Activated CD4-positive, alpha-beta T cell treated with anti-CD3 and anti-CD28 coated beads for 1 hour (primary cell): ENCODE results near the gene FBXW11.
"Not testable (repeated sequence)": the region's sequence is repeated elsewhere in the genome, so short reads cannot be mapped to it uniquely, and the experiment has no call there.

Experiments used
- DNase-seq: peaks from one replicate; pipeline ENCODE4 v3.0.0-alpha.2; 2020

Gene FBXW11

GRCh38 chr5:172006321-172007174 lies at the start of gene FBXW11:
TSS of gene FBXW11 (minus strand) at chr5:172006638. CDS start at chr5:172006502, 136 bp downstream.
- peak; percentile 92 for DNase-seq

- DNase-seq = no peak
Measured at GRCh38 chr5:172055996-172056395, 49.6 kb upstream of the FBXW11 start.

GRCh38 chr5:172055421-172055820 lies 49.0 kb upstream of the FBXW11 start:
- DNase-seq = no peak

GRCh38 chr5:172054611-172055153 lies 48.2 kb upstream of the FBXW11 start:
- DNase-seq = no peak

GRCh38 chr5:172052450-172053236 lies 46.2 kb upstream of the FBXW11 start:
- no peak for DNase-seq

GRCh38 chr5:172051643-172052339 lies 45.4 kb upstream of the FBXW11 start:
- DNase-seq = no peak

GRCh38 chr5:172050080-172050479 lies 43.6 kb upstream of the FBXW11 start:
- no peak for DNase-seq

- DNase-seq = no peak
Measured at GRCh38 chr5:172049226-172049796, 42.9 kb upstream of the FBXW11 start.

GRCh38 chr5:172048539-172049101 lies 42.2 kb upstream of the FBXW11 start:
- DNase-seq = no peak

- DNase-seq = no peak
Measured at GRCh38 chr5:172048170-172048422, 41.7 kb upstream of the FBXW11 start.

GRCh38 chr5:172046593-172046992 lies 40.2 kb upstream of the FBXW11 start:
- no peak for DNase-seq

- no peak for DNase-seq
Measured at GRCh38 chr5:172045315-172045632, 38.8 kb upstream of the FBXW11 start.

GRCh38 chr5:172044631-172045314 lies 38.3 kb upstream of the FBXW11 start:
- DNase-seq = no peak

- no peak for DNase-seq
Measured at GRCh38 chr5:172043865-172044264, 37.4 kb upstream of the FBXW11 start.

- no peak for DNase-seq
Measured at GRCh38 chr5:172042183-172042582, 35.7 kb upstream of the FBXW11 start.

GRCh38 chr5:172038167-172038566 lies 31.7 kb upstream of the FBXW11 start:
- DNase-seq = no peak

GRCh38 chr5:172035049-172035448 lies 28.6 kb upstream of the FBXW11 start:
- DNase-seq = no peak

- no peak for DNase-seq
Measured at GRCh38 chr5:172031894-172032461, 25.5 kb upstream of the FBXW11 start.

- DNase-seq = no peak
Measured at GRCh38 chr5:172029876-172030275, 23.4 kb upstream of the FBXW11 start.

- no peak for DNase-seq
Measured at GRCh38 chr5:172028167-172028566, 21.7 kb upstream of the FBXW11 start.

GRCh38 chr5:172020110-172020786 lies 13.8 kb upstream of the FBXW11 start:
- DNase-seq = not testable (repeated sequence)
